Psoas muscle (tissue), 8 donors: ENCODE results near the gene EGLN3. TPM values are rescaled to one million over a fixed set of nuclear protein-coding genes. Genes with fewer than 3 reads are reported as not detected.
"Not testable (repeated sequence)": the region's sequence is repeated elsewhere in the genome, so short reads cannot be mapped to it uniquely, and the experiment has no call there.

ENCODE experiments used
- ATAC-seq, 4 donors: fragments of 200-7000 bp; cut with Tn5 transposase; one replicate each; pipeline ENCODE4 v1.9.1; 2020; ENCODE audit warnings: moderate library complexity in 3 of 4, mild to moderate bottlenecking in 2 of 4
- DNase-seq, 2 donors: peaks; one replicate each; pipeline ENCODE4 v3.0.0-alpha.2; 2020
- H3K27ac ChIP-seq: fragments of 200-600 bp; one replicate; pipeline ENCODE4 v1.8.0; 2022
- H3K27me3 ChIP-seq, 3 donors: fragments of 200-600 bp in 1 of 3; one replicate each; pipeline versions ENCODE4 v1.6.1 to v1.8.0; 2013 to 2022; ENCODE audit warnings: low read length in 2 of 3, mild to moderate bottlenecking in 2 of 3, moderate library complexity in 1 of 3; ENCODE audit not compliant: insufficient read depth in 3 of 3
- H3K36me3 ChIP-seq, 2 donors: fragments of 200-600 bp in 1 of 2; one replicate each; pipeline versions ENCODE4 v1.6.1 to v1.8.0; 2013 to 2022; ENCODE audit warnings: low read depth in 1 of 2, mild to moderate bottlenecking in 1 of 2, moderate library complexity in 1 of 2; ENCODE audit not compliant: insufficient read depth in 1 of 2
- H3K4me1 ChIP-seq: fragments of 200-600 bp; one replicate; pipeline ENCODE4 v1.8.0; 2022
- H3K4me3 ChIP-seq: fragments of 200-600 bp; one replicate; pipeline ENCODE4 v1.8.0; 2022; ENCODE audit warnings: mild to moderate bottlenecking
- H3K9me3 ChIP-seq: fragments of 200-600 bp; one replicate; pipeline ENCODE4 v1.8.0; 2022
- CTCF ChIP-seq: fragments of 200-600 bp; IDR thresholded peaks from one replicate; pipeline ENCODE4 v1.8.0; 2022; ENCODE audit warnings: antibody characterized with exemption
- WGBS, 3 donors: extraction: QIAGEN DNeasy Blood & Tissue Kit; methylation state at CpG; one replicate each; pipeline versions ENCODE4 v1.1.6 to v1.1.7; 2013; 5-methylcytosine and 5-hydroxymethylcytosine counted together
- intact Hi-C, 2 donors: fragments of 100-400 bp; cut with DNase I; formaldehyde crosslinking; loops; one replicate each; pipeline versions ENCODE4 v1.11.0 to v1.14.2; 2022
- polyA plus RNA-seq, 3 donors: library from polyadenylated mRNA; stranded (reverse); fragments of 200-250 nt; gene quantifications; one replicate each; pipeline ENCODE4 v1.2.3, GENCODE V29; 2013
- total RNA-seq, 4 donors: library from RNA; stranded (reverse); fragmentation: NEBNext Ultra II Directional in 2 of 4; extraction: Animal tissue kit (Norgen Biotek cat#: 25700) in 2 of 4; gene quantifications; one replicate each; pipeline versions ENCODE4 v1.2.1 to v1.2.4, GENCODE V29; 2021 to 2023
- donor health status: healthy with polysubstance abuse.
- donor health status: DM: no; HTN: no; CAD: no; lungs with moderate emphysema.
- donor health status: Bipolar disorder and iron deficiency.
- donor health status: healthy.
- donor health status: DM: yes; HTN: yes; CAD: no.
- donor health status: DM: no; HTN: no; CAD: no.
- donor health status: DM: no; HTN: no; CAD: no.
- donor health status: DM: yes; HTN: yes; CAD: no.

EGLN3 gene
- total and polyA plus RNA-seq, 7 donors, result 6.7 to 58.7 (median 14.1) TPM

DNA sequence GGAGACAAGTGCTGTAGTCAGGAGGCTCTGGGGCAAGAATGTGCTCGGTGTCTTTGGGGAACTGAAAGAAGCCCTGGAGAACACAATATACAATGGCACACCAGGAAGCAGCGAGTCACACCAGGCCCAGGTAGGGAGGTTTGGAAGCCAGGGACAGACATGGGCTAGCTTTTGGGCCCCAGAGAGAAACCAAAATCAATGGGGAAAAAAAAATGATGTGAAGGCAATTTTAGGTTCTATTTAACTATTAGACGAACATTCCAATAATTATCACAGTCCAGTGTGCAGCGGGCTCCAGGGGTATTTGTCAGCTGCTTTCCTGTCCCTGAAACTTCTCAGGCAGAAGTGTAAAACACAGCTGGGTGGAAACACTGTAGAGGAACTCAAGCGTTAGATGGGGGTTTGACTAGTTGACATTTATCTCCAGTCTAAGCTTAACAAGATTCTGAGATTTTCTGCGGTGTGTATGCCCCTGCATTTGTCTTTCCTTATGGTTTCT lies 21.8 kb upstream of the EGLN3 start:
- 74 to 75% (median 74%) methylated on average over 6 of the region's 6 CpGs for WGBS, 3 donors
- Histone ChIP-seq H3K27me3 (no peaks in the 10 kb centered on the region), H3K27ac (no peak overlapping the region), H3K4me3 (no peak overlapping the region), H3K9me3 (no peaks in the 10 kb centered on the region), H3K4me1 (no peaks in the 10 kb centered on the region), H3K36me3 (no peaks in the 10 kb centered on the region)
- ATAC-seq (no peak), DNase-seq (no peak)
- TF ChIP-seq CTCF, result no peak
- intact Hi-C loops, result no loop called here

- H3K36me3 ChIP-seq, H3K27ac ChIP-seq, intact Hi-C loops, ATAC-seq, H3K4me1 ChIP-seq, H3K9me3 ChIP-seq, H3K4me3 ChIP-seq, H3K27me3 ChIP-seq, DNase-seq: not testable (repeated sequence)
- 96 to 100% (median 100%) methylated on average over 1 of the region's 1 CpG for WGBS, 3 donors
These were observed 19.0 kb upstream of the EGLN3 start for GRCh38 chr14:33969846-33970245.

DNA sequence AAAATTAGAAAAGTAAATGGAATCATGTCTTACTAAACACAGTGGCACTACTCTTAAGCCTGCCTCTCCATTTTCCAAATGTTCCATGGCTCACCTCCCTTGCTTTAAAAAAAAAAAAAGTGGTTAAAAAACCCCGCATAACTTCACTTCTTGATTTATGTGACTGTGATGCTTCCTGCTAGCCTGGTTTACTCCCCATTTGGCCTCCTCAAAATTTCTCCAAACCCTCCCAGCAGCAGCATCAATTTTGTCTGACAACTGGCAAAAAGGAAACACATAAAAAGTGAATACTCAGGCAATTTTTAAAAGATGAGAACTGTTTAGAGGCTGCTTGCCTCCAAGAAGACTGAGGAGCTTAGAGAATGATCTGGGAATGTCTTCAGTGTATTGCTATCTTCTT lies 17.8 kb upstream of the EGLN3 start:
- H3K9me3 ChIP-seq, result no peaks in the 10 kb centered on the region
- no peak overlapping the region for H3K4me3 ChIP-seq
- no peaks in the 10 kb centered on the region for H3K4me1 ChIP-seq
- TF ChIP-seq CTCF, result no peak
- no peaks in the 10 kb centered on the region for H3K27me3 ChIP-seq
- no peaks in the 10 kb centered on the region for H3K36me3 ChIP-seq
- WGBS, 3 donors, result 16 to 42% (median 27%) methylated on average over 1 of the region's 1 CpG
- no peak for DNase-seq
- no peak for ATAC-seq
- intact Hi-C loops, result no loop called here
- H3K27ac ChIP-seq, result no peak overlapping the region

DNA sequence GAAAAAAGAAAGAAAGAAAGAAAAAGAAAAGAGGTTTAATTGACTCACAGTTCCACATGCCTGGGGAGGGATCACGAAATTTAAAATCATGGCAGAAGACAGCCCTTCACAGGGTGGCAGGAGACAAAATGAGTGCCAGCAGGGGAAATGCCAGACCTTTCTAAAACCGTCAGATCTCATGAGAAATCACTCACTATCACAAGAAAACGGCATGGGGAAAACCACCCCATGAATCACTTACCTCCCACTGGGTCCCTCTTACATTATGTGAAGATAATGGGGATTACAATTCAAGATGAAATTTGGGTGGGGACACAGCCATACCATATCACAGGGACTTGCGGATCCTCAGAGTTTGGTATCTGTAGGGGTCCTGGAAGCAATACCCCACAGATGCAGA lies 16.3 kb upstream of the EGLN3 start:
- Histone ChIP-seq H3K9me3 (no peaks in the 10 kb centered on the region), H3K27me3 (no peaks in the 10 kb centered on the region), H3K4me3 (no peak overlapping the region), H3K27ac (no peak overlapping the region), H3K36me3 (no peaks in the 10 kb centered on the region), H3K4me1 (no peaks in the 10 kb centered on the region)
- 61 to 85% (median 67%) methylated on average over 4 of the region's 4 CpGs for WGBS, 3 donors
- no peak for ATAC-seq
- intact Hi-C loops, result no loop called here
- DNase-seq, result no peak
- TF ChIP-seq CTCF, result no peak

DNA sequence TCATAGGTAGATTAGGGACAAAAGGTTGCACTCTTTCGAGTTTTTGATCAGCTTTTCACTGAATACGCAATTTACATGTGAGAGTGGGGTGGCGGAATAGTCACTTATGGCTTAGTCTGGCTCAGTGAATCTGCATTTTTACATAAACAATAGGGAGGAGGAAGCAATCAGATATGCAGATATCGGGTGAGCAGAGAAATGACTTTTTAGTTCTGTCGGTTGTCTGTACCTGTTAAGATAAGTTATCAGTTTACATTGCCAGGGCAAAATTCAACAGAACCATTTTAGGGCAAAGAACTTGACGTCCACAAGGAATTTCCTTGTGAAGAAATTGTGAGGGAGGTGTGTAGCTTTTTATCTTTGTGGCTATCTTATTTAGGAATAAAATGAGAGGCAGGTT lies 15.4 kb upstream of the EGLN3 start:
- DNase-seq (no peak), ATAC-seq (no peak)

More for the DNA sequence above, 15.4 kb upstream of the EGLN3 start:
- no peaks in the 10 kb centered on the region for H3K9me3 ChIP-seq
- no peak overlapping the region for H3K27ac ChIP-seq
- H3K4me3 ChIP-seq, result no peak overlapping the region
- no peak for TF ChIP-seq CTCF
- no peaks in the 10 kb centered on the region for H3K4me1 ChIP-seq
- H3K27me3 ChIP-seq, result no peaks in the 10 kb centered on the region
- 80 to 90% (median 81%) methylated on average over 6 of the region's 6 CpGs for WGBS, 3 donors
- no peaks in the 10 kb centered on the region for H3K36me3 ChIP-seq
- intact Hi-C loops, result no loop called here
